ENCODE data around the gene IKZF2.
A peak's percentile ranks its signal among the peaks of the same experiment; 100 is the strongest.

IKZF2 gene

GRCh38 chr2:213151437-213152064 is at the start of gene IKZF2:
TSS of gene IKZF2 (minus strand) at chr2:213151612. CDS start at chr2:213148629, 2,983 bp downstream.
- DNase-seq (ENCODE audit: low read depth) = peak; percentile 94
- no peak for TF ChIP-seq CTCF (conservative IDR thresholded peaks at IDR 0.05; ENCODE audit: low read length)
- H3K4me3 ChIP-seq (ENCODE audit: low read length) = peak within 1 kb of the TSS; percentile 85

- DNase-seq (ENCODE audit: low read depth) = peak; percentile 49
- no peak overlapping the region for H3K4me3 ChIP-seq (ENCODE audit: low read length)
- TF ChIP-seq CTCF (conservative IDR thresholded peaks at IDR 0.05; ENCODE audit: low read length) = no peak
Measured at GRCh38 chr2:213199871-213200270, 48.5 kb upstream of the IKZF2 start.

GRCh38 chr2:213189001-213189899 is 37.8 kb upstream of the IKZF2 start:
- DNase-seq (ENCODE audit: low read depth) = peak; percentile 59
- no peak overlapping the region for H3K4me3 ChIP-seq (ENCODE audit: low read length)
- no peak for TF ChIP-seq CTCF (conservative IDR thresholded peaks at IDR 0.05; ENCODE audit: low read length)

- H3K4me3 ChIP-seq (ENCODE audit: low read length) = 0 out of 2 replicates have a peak overlapping the region, but pooled peaks have one; percentile 5
- no peak for TF ChIP-seq CTCF (conservative IDR thresholded peaks at IDR 0.05; ENCODE audit: low read length)
- DNase-seq (ENCODE audit: low read depth) = no peak
Measured at GRCh38 chr2:213188533-213188867, 37.1 kb upstream of the IKZF2 start.

- no peak for TF ChIP-seq CTCF (conservative IDR thresholded peaks at IDR 0.05; ENCODE audit: low read length)
- H3K4me3 ChIP-seq (ENCODE audit: low read length) = 0 out of 2 replicates have a peak overlapping the region, but pooled peaks have one; percentile 5
- DNase-seq (ENCODE audit: low read depth) = peak; percentile 86
Measured at GRCh38 chr2:213187833-213188532, 36.6 kb upstream of the IKZF2 start.

GRCh38 chr2:213187386-213187785 is 36.0 kb upstream of the IKZF2 start:
- peak; percentile 31 for DNase-seq (ENCODE audit: low read depth)
- TF ChIP-seq CTCF (conservative IDR thresholded peaks at IDR 0.05; ENCODE audit: low read length) = no peak

More at GRCh38 chr2:213187386-213187785, 36.0 kb upstream of the IKZF2 start:
- no peak overlapping the region for H3K4me3 ChIP-seq (ENCODE audit: low read length)

Data from AG10803 (cell line).